Stomach (tissue), 4 donors: ENCODE data around the gene AUTS2.

Experiments
- EP300 ChIP-seq: sonication (generic); formaldehyde crosslinking; IDR thresholded peaks from one replicate; pipeline ENCODE4 v1.6.1; 2017; ENCODE audit warnings: antibody characterized with exemption
- POLR2A ChIP-seq, 4 donors: fragments of 450-650 bp; IDR thresholded peaks; one replicate each; pipeline ENCODE4 v1.6.1; 2016; ENCODE audit warnings: antibody characterized with exemption in 4 of 4, control low read depth in 2 of 4, mild to moderate bottlenecking in 1 of 4, moderate library complexity in 1 of 4
- POLR2AphosphoS5 ChIP-seq, 3 donors: sonication (generic); formaldehyde crosslinking; IDR thresholded peaks; one replicate each; pipeline ENCODE4 v1.6.1; 2016; ENCODE audit warnings: antibody characterized with exemption in 3 of 3
- TF ChIP-seq, protein P1 (sequence below), 7 experiments: fragments of 450-650 bp in 4 of 7; fragments of 200-600 bp in 3 of 7; sonication (generic) in 3 of 7; IDR thresholded peaks; one replicate each; pipeline ENCODE4 v1.5.1; 2016 to 2019; ENCODE audit warnings: antibody characterized with exemption in 7 of 7, control low read depth in 2 of 7, mild to moderate bottlenecking in 1 of 7

DNA sequence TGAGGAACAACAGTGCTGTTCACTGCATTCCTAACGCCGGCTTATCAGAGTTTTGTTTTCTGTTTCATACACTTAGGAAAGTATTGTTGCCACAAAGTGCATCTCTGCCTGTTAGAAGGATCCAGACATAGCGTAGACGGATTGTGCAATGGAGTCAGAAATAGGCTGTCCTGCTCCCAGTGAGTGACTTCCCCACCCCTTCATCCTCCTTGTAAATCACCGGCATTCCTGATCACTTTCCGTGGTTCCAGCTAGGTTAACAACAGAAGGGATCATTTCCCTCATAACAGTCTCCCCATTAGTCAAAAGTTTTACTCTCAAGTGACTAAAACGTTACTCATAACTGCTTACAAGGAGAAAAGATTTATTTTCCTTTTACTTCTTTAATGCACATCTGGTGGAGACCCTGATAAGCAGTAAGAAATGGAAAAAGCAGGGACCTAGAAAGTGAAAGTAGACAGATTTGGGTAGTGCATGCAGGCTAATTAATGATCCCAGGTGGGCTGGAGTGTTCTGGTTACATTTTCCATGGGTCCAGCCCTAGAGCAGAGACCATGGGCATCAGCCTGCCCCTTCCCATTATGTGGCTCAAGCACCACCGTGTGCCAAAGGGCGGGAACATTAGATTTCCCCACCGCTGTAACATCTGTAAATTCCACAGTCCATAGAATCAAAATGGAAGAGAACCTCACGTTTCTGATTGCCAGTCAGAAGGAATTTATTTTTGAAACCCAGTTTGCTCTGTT lies 1138.6 kb downstream of the AUTS2 start:
- TF ChIP-seq, protein P1, sequence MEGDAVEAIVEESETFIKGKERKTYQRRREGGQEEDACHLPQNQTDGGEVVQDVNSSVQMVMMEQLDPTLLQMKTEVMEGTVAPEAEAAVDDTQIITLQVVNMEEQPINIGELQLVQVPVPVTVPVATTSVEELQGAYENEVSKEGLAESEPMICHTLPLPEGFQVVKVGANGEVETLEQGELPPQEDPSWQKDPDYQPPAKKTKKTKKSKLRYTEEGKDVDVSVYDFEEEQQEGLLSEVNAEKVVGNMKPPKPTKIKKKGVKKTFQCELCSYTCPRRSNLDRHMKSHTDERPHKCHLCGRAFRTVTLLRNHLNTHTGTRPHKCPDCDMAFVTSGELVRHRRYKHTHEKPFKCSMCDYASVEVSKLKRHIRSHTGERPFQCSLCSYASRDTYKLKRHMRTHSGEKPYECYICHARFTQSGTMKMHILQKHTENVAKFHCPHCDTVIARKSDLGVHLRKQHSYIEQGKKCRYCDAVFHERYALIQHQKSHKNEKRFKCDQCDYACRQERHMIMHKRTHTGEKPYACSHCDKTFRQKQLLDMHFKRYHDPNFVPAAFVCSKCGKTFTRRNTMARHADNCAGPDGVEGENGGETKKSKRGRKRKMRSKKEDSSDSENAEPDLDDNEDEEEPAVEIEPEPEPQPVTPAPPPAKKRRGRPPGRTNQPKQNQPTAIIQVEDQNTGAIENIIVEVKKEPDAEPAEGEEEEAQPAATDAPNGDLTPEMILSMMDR (IDR thresholded peaks at IDR 0.05): no peak
- TF ChIP-seq POLR2A (IDR thresholded peaks at IDR 0.05): no peak
- no peak for TF ChIP-seq POLR2AphosphoS5 (IDR thresholded peaks at IDR 0.05)
- TF ChIP-seq EP300: no peak
